Measurements from ENCODE around the gene TMPRSS7.

GRCh38 chr3:112027142-112027541 is 7.4 kb upstream of the TMPRSS7 start:
- TF ChIP-seq POLR2A (IDR thresholded peaks at IDR 0.05) (no peak), CTCF (IDR thresholded peaks at IDR 0.05) (no peak)
